Esophagus squamous epithelium (tissue), 5 donors: ENCODE measurements around the gene SFMBT2. TPM values are rescaled to one million over a fixed set of nuclear protein-coding genes. Genes with fewer than 3 reads are reported as not detected.

Experiments used
- DNase-seq: peaks from one replicate; lab custom pipeline; 2025; lab: John Stamatoyannopoulos, UW
- H3K27ac ChIP-seq, 4 donors: fragments of 200-600 bp; sonication (generic); one replicate each; pipeline ENCODE4 v1.5.1; 2016 to 2019; ENCODE audit warnings: mild to moderate bottlenecking in 1 of 4
- H3K27me3 ChIP-seq, 4 donors: fragments of 200-600 bp; sonication (generic); 1 replicate in 3 of 4; 2 replicates in 1 of 4; pipeline versions ENCODE4 v1.5.1 to v1.6.0; 2017 to 2021; ENCODE audit warnings: antibody characterized with exemption in 1 of 4
- H3K36me3 ChIP-seq, 3 donors: fragments of 200-600 bp; sonication (generic); one replicate each; pipeline ENCODE4 v1.5.1; 2016 to 2019
- H3K4me1 ChIP-seq, 3 donors: fragments of 200-600 bp; sonication (generic); one replicate each; pipeline ENCODE4 v1.5.1; 2017 to 2019
- H3K4me3 ChIP-seq, 4 donors: fragments of 200-600 bp; sonication (generic); 1 replicate in 3 of 4; 2 replicates in 1 of 4; pipeline ENCODE4 v1.5.1; 2016 to 2019; ENCODE audit warnings: mild to moderate bottlenecking in 2 of 4, moderate library complexity in 1 of 4
- H3K9me3 ChIP-seq, 3 donors: fragments of 200-600 bp; sonication (generic); one replicate each; pipeline ENCODE4 v1.5.1; 2016 to 2019
- CTCF ChIP-seq, 6 experiments: fragments of 450-650 bp in 4 of 6; fragments of 200-600 bp in 2 of 6; sonication (generic) in 2 of 6; IDR thresholded peaks; one replicate each; pipeline ENCODE4 v1.5.1; 2016 to 2019; ENCODE audit warnings: antibody characterized with exemption in 6 of 6, mild to moderate bottlenecking in 4 of 6, moderate library complexity in 4 of 6
- POLR2A ChIP-seq, 4 donors: fragments of 450-650 bp; IDR thresholded peaks; one replicate each; pipeline ENCODE4 v1.6.1; 2017; ENCODE audit warnings: antibody characterized with exemption in 4 of 4, mild to moderate bottlenecking in 4 of 4, moderate library complexity in 3 of 4
- WGBS, 2 donors: methylation state at CpG; one replicate each; pipeline ENCODE4 v1.1.5; 2018; 5-methylcytosine and 5-hydroxymethylcytosine counted together
- intact Hi-C: fragments of 100-400 bp; cut with DNase I; formaldehyde crosslinking; loops from one replicate; pipeline ENCODE4 v1.15.0; 2022
- total RNA-seq, 4 donors: library from RNA; depleted of rRNA; stranded (reverse); fragments of >200 nt; gene quantifications; one replicate each; pipeline ENCODE4 v1.1.0, GENCODE V29; 2016
- donor health status: DM: yes; HTN: yes; CAD: no.

The SFMBT2 gene
- total RNA-seq, 4 donors from 2014 or later = 0.72 to 5.0 (median 1.4) TPM

GRCh38 chr10:7403620-7404019 is 7.2 kb downstream of the SFMBT2 start:
- no peaks in the 10 kb centered on the region for H3K9me3 ChIP-seq
- no peaks in the 10 kb centered on the region for H3K36me3 ChIP-seq
- WGBS, 2 donors = 59 to 74% methylated on average over 1 of the region's 1 CpG
- H3K4me1 ChIP-seq = peaks cover 7 to 21% (median 8%) of the 10 kb centered on the region in 3 donors
- no peak for TF ChIP-seq POLR2A (IDR thresholded peaks at IDR 0.05)
- TF ChIP-seq CTCF (IDR thresholded peaks at IDR 0.05) = no peak
- no peak overlapping the region for H3K27ac ChIP-seq
- H3K27me3 ChIP-seq = peaks cover 0 to 20% (median 0%) of the 10 kb centered on the region in 4 donors
- intact Hi-C loops = no loop called here
- H3K4me3 ChIP-seq = no peak overlapping the region
- no peak for DNase-seq

- peaks cover 0 to 2% (median 0%) of the 10 kb centered on the region in 3 donors for H3K4me1 ChIP-seq
Observed at GRCh38 chr10:7401782-7402181, 9.1 kb downstream of the SFMBT2 start.

GRCh38 chr10:7401156-7401555 is 9.7 kb downstream of the SFMBT2 start:
- DNase-seq = no peak
- no peak overlapping the region for H3K4me3 ChIP-seq
- no peaks in the 10 kb centered on the region for H3K27me3 ChIP-seq
- H3K4me1 ChIP-seq = no peaks in the 10 kb centered on the region
- H3K36me3 ChIP-seq = no peaks in the 10 kb centered on the region
- intact Hi-C loops = no loop called here
- TF ChIP-seq POLR2A (IDR thresholded peaks at IDR 0.05) (no peak), CTCF (IDR thresholded peaks at IDR 0.05) (no peak)
- whole genome bisulfite sequencing, 2 donors = 79 to 90% methylated on average over 6 of the region's 6 CpGs
- H3K9me3 ChIP-seq = no peaks in the 10 kb centered on the region
- H3K27ac ChIP-seq = no peak overlapping the region

More at GRCh38 chr10:7401782-7402181, 9.1 kb downstream of the SFMBT2 start:
- Histone ChIP-seq H3K9me3 (no peaks in the 10 kb centered on the region), H3K36me3 (no peaks in the 10 kb centered on the region), H3K27me3 (peaks cover 0 to 2% (median 0%) of the 10 kb centered on the region in 4 donors), H3K27ac (no peak overlapping the region), H3K4me3 (no peak overlapping the region)
- TF ChIP-seq POLR2A (IDR thresholded peaks at IDR 0.05) (no peak), CTCF (IDR thresholded peaks at IDR 0.05) (no peak)
- DNase-seq = no peak
- intact Hi-C loops = no loop called here
- 87 to 88% methylated on average over 8 of the region's 8 CpGs for WGBS, 2 donors

GRCh38 chr10:7400068-7400715 is 10.6 kb downstream of the SFMBT2 start:
- Histone ChIP-seq H3K27ac (no peak overlapping the region), H3K9me3 (no peaks in the 10 kb centered on the region), H3K4me1 (no peaks in the 10 kb centered on the region), H3K36me3 (no peaks in the 10 kb centered on the region), H3K27me3 (no peaks in the 10 kb centered on the region), H3K4me3 (no peak overlapping the region)
- intact Hi-C loops = no loop called here
- TF ChIP-seq CTCF (IDR thresholded peaks at IDR 0.05) = no peak
- no peak for TF ChIP-seq POLR2A (IDR thresholded peaks at IDR 0.05)
- DNase-seq = no peak
- 78 to 92% methylated on average over 8 to 10 of the region's 10 CpGs for WGBS, 2 donors

GRCh38 chr10:7399533-7399932 is 11.3 kb downstream of the SFMBT2 start:
- Histone ChIP-seq H3K9me3 (no peaks in the 10 kb centered on the region), H3K27ac (no peak overlapping the region), H3K27me3 (no peaks in the 10 kb centered on the region), H3K36me3 (no peaks in the 10 kb centered on the region), H3K4me1 (no peaks in the 10 kb centered on the region), H3K4me3 (no peak overlapping the region)
- intact Hi-C loops = no loop called here
- 87 to 92% methylated on average over 3 of the region's 3 CpGs for WGBS, 2 donors
- TF ChIP-seq POLR2A (IDR thresholded peaks at IDR 0.05) = no peak
- no peak for TF ChIP-seq CTCF (IDR thresholded peaks at IDR 0.05)
- no peak for DNase-seq
